ENCODE data around the gene NFU1. TPM values are rescaled to one million over a fixed set of nuclear protein-coding genes. Genes with fewer than 3 reads are reported as not detected.

The NFU1 gene
- total RNA-seq, 2 donors from 2014 or later: 58.4 to 62.0 TPM

GRCh38 chr2:69437751-69438154 is 518 bp upstream of the NFU1 start:
- peak overlapping the region; percentile 99 for H3K27ac ChIP-seq
- TF ChIP-seq, protein P1, sequence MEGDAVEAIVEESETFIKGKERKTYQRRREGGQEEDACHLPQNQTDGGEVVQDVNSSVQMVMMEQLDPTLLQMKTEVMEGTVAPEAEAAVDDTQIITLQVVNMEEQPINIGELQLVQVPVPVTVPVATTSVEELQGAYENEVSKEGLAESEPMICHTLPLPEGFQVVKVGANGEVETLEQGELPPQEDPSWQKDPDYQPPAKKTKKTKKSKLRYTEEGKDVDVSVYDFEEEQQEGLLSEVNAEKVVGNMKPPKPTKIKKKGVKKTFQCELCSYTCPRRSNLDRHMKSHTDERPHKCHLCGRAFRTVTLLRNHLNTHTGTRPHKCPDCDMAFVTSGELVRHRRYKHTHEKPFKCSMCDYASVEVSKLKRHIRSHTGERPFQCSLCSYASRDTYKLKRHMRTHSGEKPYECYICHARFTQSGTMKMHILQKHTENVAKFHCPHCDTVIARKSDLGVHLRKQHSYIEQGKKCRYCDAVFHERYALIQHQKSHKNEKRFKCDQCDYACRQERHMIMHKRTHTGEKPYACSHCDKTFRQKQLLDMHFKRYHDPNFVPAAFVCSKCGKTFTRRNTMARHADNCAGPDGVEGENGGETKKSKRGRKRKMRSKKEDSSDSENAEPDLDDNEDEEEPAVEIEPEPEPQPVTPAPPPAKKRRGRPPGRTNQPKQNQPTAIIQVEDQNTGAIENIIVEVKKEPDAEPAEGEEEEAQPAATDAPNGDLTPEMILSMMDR (IDR thresholded peaks at IDR 0.05): no peak
- peaks cover 4% of the 10 kb centered on the region for H3K4me1 ChIP-seq
- no peaks in the 10 kb centered on the region for H3K27me3 ChIP-seq
- no peaks in the 10 kb centered on the region for H3K36me3 ChIP-seq
- H3K4me3 ChIP-seq: peak overlapping the region; percentile 81
- DNase-seq: peak; percentile 68
- intact Hi-C loops (cut with DNase I): no loop called here
- H3K9ac ChIP-seq (ENCODE audit: low read depth in 2 of 2, low read length in 2 of 2): peak overlapping the region; percentile 89 to 92
- H3K9me3 ChIP-seq: no peaks in the 10 kb centered on the region

GRCh38 chr2:69436596-69436937 is 668 bp downstream of the NFU1 start:
- Histone ChIP-seq H3K9ac (ENCODE audit: low read depth in 2 of 2, low read length in 2 of 2) (peak overlapping the region; percentile 89 to 92), H3K4me3 (peak overlapping the region; percentile 81), H3K36me3 (no peaks in the 10 kb centered on the region), H3K27me3 (no peaks in the 10 kb centered on the region), H3K4me1 (peaks cover 4% of the 10 kb centered on the region), H3K9me3 (no peaks in the 10 kb centered on the region), H3K27ac (peak overlapping the region; percentile 99)
- peak; percentile 28 for DNase-seq
- TF ChIP-seq, protein P1 (IDR thresholded peaks at IDR 0.05): no peak
- intact Hi-C loops (cut with DNase I): no loop called here

DNA sequence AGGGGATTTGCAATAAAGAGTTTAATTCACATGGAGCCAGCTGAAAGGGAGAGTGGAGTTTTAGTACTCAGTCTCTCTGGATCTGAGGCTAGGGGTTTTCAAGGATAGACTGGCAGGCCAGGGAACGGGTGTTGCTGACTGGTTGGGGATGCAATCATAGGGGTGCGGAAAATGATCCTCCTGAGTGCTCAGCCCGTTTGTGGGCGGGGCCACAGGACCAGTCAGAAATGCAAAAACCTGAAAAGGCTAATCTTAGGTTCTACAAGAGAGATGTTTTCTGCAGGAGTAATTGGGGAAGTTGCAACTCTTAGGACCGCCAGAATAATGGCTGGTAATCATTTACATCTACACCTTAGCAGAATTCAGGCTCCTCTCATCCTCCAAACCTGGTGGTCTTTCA is 2.5 kb downstream of the NFU1 start:
- Histone ChIP-seq H3K9ac (ENCODE audit: low read depth in 2 of 2, low read length in 2 of 2) (no peak overlapping the region), H3K4me1 (peaks cover 4% of the 10 kb centered on the region), H3K9me3 (no peaks in the 10 kb centered on the region), H3K36me3 (no peaks in the 10 kb centered on the region), H3K27me3 (no peaks in the 10 kb centered on the region), H3K4me3 (no peak overlapping the region), H3K27ac (no peak overlapping the region)
- TF ChIP-seq, protein P1 (IDR thresholded peaks at IDR 0.05): no peak
- intact Hi-C loops (cut with DNase I): no loop called here
- DNase-seq: no peak

DNA sequence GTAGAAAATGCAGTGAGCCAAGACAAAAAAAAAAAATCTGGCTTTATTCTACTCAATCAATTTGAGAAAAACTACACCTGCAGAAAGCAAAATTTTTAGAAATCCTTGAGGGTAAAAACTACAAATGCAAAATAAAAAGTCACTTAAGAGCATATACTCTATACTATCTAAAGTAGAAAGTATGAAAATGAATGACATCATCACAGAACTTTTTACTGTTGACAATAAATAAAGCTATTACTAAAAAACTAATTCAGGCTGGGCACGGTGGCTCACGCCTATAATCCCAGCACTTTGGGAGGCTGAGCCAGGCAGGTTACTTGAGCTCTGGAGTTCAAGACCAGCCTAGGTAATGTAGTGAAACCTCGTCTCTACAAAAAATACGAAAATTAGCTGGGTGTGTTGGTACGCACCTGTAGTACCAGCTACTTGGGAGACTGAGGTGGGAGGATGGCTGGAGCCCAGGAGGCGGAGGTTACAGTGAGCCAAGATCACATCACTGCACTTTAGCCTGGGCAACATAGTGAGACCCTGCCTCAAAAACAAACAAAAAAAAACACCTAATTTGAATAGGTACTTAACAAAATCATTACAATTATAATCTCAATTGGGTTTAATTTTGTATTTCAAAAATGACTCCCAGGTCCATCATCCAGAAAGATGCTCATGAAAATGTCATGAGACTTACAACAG is 7.6 kb downstream of the NFU1 start:
- H3K27ac ChIP-seq: no peak overlapping the region
- no peaks in the 10 kb centered on the region for H3K4me1 ChIP-seq
- no peak overlapping the region for H3K4me3 ChIP-seq
- no peaks in the 10 kb centered on the region for H3K27me3 ChIP-seq
- intact Hi-C loops (cut with DNase I): no loop called here
- H3K9ac ChIP-seq (ENCODE audit: low read depth in 2 of 2, low read length in 2 of 2): no peak overlapping the region
- no peaks in the 10 kb centered on the region for H3K36me3 ChIP-seq
- no peaks in the 10 kb centered on the region for H3K9me3 ChIP-seq
- TF ChIP-seq, protein P1 (IDR thresholded peaks at IDR 0.05): no peak
- DNase-seq: no peak

GRCh38 chr2:69428981-69429380 is 8.3 kb downstream of the NFU1 start:
- intact Hi-C loops (cut with DNase I): no loop called here
- H3K9ac ChIP-seq (ENCODE audit: low read depth in 2 of 2, low read length in 2 of 2): no peak overlapping the region
- H3K4me3 ChIP-seq: no peak overlapping the region
- no peaks in the 10 kb centered on the region for H3K4me1 ChIP-seq
- no peaks in the 10 kb centered on the region for H3K36me3 ChIP-seq
- H3K9me3 ChIP-seq: no peaks in the 10 kb centered on the region
- H3K27me3 ChIP-seq: no peaks in the 10 kb centered on the region
- TF ChIP-seq, protein P1 (IDR thresholded peaks at IDR 0.05): no peak
- no peak for DNase-seq
- H3K27ac ChIP-seq: no peak overlapping the region
